GM19240 (cell line): Measurements from ENCODE around the gene DLD.
"Not testable (repeated sequence)": the region's sequence is repeated elsewhere in the genome, so short reads cannot be mapped to it uniquely, and the experiment has no call there.

ENCODE experiments used
- DNase-seq: peaks from one replicate; pipeline ENCODE4 v3.0.0; 2011; ENCODE audit warnings: low spot score; ENCODE audit not compliant: insufficient read length

Gene DLD

DNA sequence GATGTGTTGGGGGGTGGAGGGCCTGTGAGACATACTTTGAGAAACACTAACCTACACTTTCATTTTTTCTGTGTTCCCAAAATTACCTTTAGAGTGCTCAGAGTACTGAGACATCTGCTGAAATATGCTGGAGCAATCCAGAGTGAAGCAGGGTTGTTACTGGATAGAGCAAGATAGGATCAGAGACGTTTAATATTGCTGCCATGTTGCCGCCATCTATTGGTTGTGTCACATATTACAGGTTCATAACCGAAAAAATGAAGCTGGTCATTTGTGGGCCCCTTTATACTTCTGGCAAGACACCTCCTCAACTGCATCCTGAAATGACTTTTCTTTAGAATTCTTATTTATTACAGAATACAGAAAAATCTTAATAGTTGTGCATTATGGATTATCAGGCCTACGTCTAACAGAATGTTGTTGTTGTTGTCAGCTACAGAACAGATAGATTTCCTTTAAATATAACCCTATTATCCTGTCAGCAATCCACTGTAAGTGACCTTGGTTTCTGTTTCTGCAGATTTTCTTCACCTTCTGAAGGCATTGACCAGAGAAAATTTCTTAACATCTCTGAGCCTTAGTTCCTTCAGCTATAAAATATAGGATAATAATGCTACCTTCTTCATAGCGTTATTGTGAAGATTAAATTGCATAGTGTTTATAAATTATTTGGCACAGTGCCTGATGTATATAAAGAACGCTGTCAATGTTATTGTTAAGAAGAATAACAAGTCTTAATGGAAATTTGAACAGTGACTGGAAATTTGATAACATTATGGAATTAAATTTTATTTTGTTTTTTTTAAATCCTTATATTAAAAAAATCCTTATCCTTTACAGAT is 16.2 kb upstream of the DLD start:
- no peak for DNase-seq

GRCh38 chr7:107876916-107877315 is 14.1 kb upstream of the DLD start:
- no peak for DNase-seq

DNA sequence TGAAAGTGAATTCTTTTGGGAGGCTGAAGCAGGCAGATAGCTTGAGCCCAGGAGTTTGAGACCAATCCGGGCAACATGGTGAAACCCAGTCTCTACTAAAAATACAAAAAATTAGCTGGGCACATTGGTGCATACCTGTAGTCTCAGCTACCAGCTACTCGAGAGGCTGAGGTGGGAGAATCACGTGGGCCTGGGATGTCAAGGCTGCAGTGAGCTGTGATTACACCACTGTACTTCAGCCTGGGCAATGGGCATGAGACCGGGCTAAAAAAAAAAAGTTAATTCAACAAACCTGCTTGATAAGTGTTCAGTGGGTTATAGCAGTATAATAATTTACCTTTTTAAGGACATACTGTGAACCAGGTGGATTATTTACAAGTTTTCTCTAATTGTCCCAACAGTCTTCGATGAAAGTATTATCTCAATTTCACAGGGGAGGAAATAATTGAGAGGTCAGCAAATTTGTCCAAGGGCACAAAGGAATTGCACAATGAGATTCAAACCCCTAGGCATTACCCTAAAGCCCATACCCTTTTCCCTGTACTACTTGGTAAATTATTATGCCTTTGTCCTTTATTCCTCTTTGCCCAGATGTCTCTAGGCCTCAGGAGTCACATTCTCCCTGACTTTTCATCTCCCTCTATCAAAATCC is 13.1 kb upstream of the DLD start:
- no peak for DNase-seq

DNA sequence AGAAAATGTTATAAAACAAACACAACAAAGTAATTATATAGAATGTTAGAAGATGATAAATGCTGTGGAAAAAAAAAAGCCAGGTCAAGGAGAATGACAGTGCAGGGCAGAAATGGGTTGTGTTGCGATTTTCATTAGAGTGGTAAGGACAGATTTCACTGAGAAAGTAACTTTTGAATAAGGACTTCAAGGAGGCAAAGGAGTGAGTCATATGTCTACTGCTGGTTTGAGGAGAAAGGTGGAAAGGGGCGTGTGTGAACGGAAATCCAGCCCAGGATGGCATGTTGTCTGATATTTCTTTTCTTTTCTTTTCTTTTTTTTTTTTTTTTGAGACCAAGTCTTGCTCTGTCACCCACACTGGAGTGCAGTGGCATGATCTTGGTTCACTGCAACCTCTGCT is 12.3 kb upstream of the DLD start:
- DNase-seq: no peak

- no peak for DNase-seq
These were observed 11.5 kb upstream of the DLD start for GRCh38 chr7:107879400-107880035.

DNA sequence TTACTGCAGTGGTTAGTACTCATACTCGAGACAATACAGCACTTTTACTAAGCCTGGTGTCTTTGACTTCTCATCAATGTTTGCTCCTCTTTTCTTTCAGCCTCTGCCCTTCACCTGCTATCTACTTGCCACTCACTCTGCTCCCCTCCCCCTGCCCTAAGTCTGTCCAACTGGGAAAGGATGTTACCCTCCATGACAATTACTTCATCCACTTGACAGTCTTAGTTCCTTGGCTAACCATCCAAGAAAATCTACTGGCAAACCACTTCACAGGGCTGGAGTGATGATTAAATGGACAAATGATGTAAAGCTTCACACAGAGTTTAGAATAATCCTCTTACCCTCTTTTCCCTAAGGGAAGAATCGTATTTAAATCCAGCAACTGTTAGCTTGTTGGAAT is 8.2 kb upstream of the DLD start:
- DNase-seq: no peak

- DNase-seq: no peak
These were observed 6.7 kb upstream of the DLD start for GRCh38 chr7:107884066-107884818.

- DNase-seq: not testable (repeated sequence)
These were observed 3.2 kb upstream of the DLD start for GRCh38 chr7:107887827-107888226.

- no peak for DNase-seq
These were observed 991 bp upstream of the DLD start for GRCh38 chr7:107889992-107890391.

DNA sequence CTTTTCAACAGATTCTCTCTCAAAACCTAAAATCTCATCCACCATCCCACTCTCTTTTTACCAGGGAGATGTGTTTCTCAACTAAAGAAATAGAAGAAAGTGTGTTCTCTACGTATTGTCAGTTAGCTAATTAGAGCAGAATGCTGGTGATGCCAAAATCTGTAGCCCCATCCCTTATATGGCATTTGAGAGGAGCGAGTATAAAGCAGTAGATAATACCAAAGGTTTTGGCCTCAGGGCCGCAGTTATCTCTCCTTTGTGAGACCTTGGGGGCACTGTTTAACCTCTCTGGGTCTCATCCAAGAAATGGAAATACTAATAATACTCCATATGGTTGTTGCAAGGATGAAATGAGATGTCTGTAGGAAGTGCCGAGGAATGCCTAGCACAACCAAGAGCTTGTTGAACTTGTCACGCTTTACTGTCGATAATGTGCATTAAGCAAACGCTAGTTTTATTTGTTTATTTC is 456 bp upstream of the DLD start:
- DNase-seq: no peak

GRCh38 chr7:107891636-107892366 is 818 bp downstream of the DLD start:
- DNase-seq: no peak

GRCh38 chr7:107892367-107892741 is 1.4 kb downstream of the DLD start:
- not testable (repeated sequence) for DNase-seq

DNA sequence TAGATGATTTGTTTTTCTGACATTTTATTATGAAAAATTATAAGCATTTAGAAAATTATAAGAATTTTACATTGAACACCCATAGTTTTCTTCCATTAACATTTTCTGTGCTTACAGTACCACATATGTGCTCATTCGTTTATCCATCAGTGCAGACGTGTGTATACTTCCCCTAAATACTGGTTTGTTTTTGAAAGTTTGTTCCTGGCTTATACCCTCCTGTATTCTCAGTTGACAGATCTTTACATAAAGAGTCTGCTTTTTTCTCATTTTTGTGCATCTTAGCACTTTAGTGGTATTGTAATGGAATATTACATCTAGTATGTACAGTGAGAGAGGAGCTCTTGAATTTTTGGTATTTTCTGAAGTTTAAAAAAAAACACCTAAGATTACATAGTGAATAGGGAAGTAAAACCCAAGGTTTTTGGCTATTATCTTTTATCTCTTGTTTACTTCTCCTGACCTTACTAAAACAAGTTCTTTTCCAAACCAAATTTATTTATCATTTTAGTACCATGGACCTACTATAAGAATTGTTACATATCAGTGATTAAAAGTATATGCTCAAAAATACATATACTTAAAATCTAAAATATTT is 8.1 kb downstream of the DLD start:
- no peak for DNase-seq

DNA sequence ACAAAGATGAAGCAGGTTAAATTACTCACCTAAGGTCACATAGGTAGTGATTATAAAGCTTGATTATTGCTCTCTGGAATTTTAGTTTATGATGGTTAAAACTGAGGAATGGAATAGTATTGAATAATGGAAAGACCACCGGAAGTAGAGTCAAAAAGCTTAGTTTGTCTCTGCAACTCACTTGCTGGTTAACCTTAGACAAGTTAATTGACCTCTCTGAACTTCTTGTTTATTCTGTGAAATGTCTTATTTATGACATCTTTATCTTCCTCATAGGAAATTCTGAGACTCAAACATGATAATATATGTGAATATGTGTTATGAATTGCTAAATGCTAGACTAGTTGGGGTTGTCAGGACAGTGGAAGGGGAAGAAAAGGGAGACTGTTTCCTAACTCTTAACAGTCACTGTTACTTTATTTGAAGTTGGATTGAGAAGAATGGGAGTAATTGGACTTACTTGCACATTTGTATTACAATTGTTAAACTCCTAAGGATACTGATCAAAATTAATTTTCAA is 9.6 kb downstream of the DLD start:
- no peak for DNase-seq

DNA sequence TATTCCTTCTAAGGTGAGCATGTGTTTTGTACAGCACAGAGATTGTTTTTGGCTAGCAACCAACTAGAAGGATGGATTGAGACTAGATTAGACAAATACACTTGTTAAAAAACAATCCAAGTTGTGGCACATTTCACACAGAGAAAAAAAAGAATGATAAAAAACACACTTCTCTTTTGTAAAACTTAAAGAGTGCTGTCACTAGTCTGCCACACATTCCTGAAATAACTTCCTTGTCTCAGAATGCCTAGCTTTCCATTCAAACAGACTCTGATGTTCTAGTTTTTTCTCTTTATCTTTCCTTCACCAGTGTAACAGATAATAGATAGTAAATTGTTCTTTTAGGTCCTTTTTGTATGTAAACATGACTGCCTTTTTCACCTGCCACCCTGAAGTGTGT is 11.4 kb downstream of the DLD start:
- DNase-seq: no peak

DNA sequence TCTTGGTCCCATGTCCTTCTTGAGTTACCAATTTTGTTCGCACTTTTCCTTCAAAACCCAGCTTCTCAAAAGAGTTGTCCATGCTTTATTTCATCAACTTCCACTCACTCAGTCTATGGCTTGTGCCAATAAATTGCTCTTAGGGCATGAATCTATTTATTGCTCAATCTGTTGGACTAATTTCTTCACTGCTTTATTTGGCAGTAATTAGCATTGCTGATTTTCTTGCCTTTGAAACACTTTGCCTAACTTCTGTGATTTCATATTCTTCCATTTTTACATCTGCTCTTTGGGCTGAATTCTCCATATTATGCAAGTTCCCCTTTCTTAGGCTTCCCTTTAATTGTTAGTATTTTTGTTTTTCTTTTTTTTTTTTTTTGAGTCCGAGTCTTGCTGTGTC is 16.8 kb downstream of the DLD start:
- no peak for DNase-seq

- DNase-seq: no peak
These were observed 18.5 kb downstream of the DLD start for GRCh38 chr7:107909445-107909844.

GRCh38 chr7:107911981-107912380 is 21.0 kb downstream of the DLD start:
- DNase-seq: no peak

DNA sequence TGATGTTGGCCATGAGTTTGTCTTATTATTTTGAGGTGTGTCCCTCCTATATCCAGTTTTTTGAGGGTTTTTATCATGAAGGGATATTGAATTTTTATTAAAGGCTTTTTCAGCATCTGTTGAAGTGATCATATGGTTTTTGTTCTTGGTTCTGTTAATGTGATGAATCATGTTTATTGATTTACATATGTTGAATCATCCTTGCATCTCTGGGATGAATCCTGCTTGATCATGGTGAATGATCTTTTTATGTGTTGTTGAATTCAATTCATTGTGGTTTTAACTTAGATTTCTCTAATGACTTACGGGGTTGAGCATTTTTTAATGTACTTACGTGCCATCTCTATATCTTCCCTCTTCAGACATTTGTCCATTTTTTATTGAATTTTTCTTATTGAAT is 22.9 kb downstream of the DLD start:
- DNase-seq: no peak

GRCh38 chr7:107914831-107915230 is 23.8 kb downstream of the DLD start:
- no peak for DNase-seq
